WTC11 (cell line): Measurements from ENCODE around the gene MAP6. TPM values are rescaled to one million over a fixed set of nuclear protein-coding genes. Genes with fewer than 3 reads are reported as not detected.

ENCODE experiments used
- ARID4B ChIP-seq: sonication (generic); formaldehyde crosslinking; IDR thresholded peaks from 2 replicates; pipeline ENCODE4 v1.8.0; 2023; ENCODE audit warnings: missing genetic modification reagents, mild to moderate bottlenecking, borderline replicate concordance
- CBFB ChIP-seq: sonication (generic); formaldehyde crosslinking; IDR thresholded peaks from 2 replicates; pipeline ENCODE4 v1.8.1; 2022; ENCODE audit warnings: mild to moderate bottlenecking, low read depth, missing genetic modification reagents
- CREM ChIP-seq: sonication (generic); formaldehyde crosslinking; IDR thresholded peaks from 2 replicates; pipeline ENCODE4 v1.8.1; 2022; ENCODE audit warnings: mild to moderate bottlenecking, missing genetic modification reagents, moderate library complexity
- ERG ChIP-seq: fragments of 250-450 bp; sonication (Bioruptor Pico); IDR thresholded peaks from 2 replicates; pipeline ENCODE4 v1.8.0; 2021; ENCODE audit warnings: mild to moderate bottlenecking
- FOXP1 ChIP-seq: sonication (generic); formaldehyde crosslinking; IDR thresholded peaks from 2 replicates; pipeline ENCODE4 v1.8.0; 2022; ENCODE audit warnings: missing genetic modification reagents, mild to moderate bottlenecking, moderate library complexity, borderline replicate concordance
- FOXP4 ChIP-seq: sonication (generic); formaldehyde crosslinking; IDR thresholded peaks from 2 replicates; pipeline ENCODE4 v1.8.0; 2022; ENCODE audit warnings: mild to moderate bottlenecking, missing genetic modification reagents
- HMGXB4 ChIP-seq: sonication (generic); formaldehyde crosslinking; IDR thresholded peaks from 2 replicates; pipeline ENCODE4 v1.8.1; 2023; ENCODE audit warnings: mild to moderate bottlenecking, moderate library complexity, missing genetic modification reagents
- KAT7 ChIP-seq: sonication (generic); formaldehyde crosslinking; IDR thresholded peaks from 2 replicates; pipeline ENCODE4 v1.8.1; 2023; ENCODE audit warnings: missing genetic modification reagents, mild to moderate bottlenecking, borderline replicate concordance
- MYBL2 ChIP-seq: sonication (generic); formaldehyde crosslinking; IDR thresholded peaks from 2 replicates; pipeline ENCODE4 v1.8.1; 2023; ENCODE audit warnings: mild to moderate bottlenecking, moderate library complexity, missing genetic modification reagents
- NFE2L1 ChIP-seq: sonication (generic); formaldehyde crosslinking; IDR thresholded peaks from 2 replicates; pipeline ENCODE4 v1.8.1; 2023; ENCODE audit warnings: missing genetic modification reagents
- NR1H2 ChIP-seq: sonication (generic); formaldehyde crosslinking; IDR thresholded peaks from 2 replicates; pipeline ENCODE4 v1.9.0; 2021; ENCODE audit warnings: mild to moderate bottlenecking, moderate library complexity, missing genetic modification reagents
- PRDM15 ChIP-seq: sonication (generic); formaldehyde crosslinking; IDR thresholded peaks from 2 replicates; pipeline ENCODE4 v1.8.0; 2022; ENCODE audit warnings: missing genetic modification reagents
- PRRX2 ChIP-seq: fragments of 250-450 bp; sonication (Bioruptor Pico); IDR thresholded peaks from 2 replicates; pipeline ENCODE4 v1.8.0; 2021; ENCODE audit warnings: mild to moderate bottlenecking
- SMAD4 ChIP-seq: sonication (generic); formaldehyde crosslinking; IDR thresholded peaks from 2 replicates; pipeline ENCODE4 v1.8.0; 2022; ENCODE audit warnings: mild to moderate bottlenecking, missing genetic modification reagents
- SP1 ChIP-seq: sonication (generic); formaldehyde crosslinking; conservative IDR thresholded peaks from 2 replicates; pipeline ENCODE4 v1.8.1; 2022; ENCODE audit warnings: missing genetic modification reagents
- USF2 ChIP-seq: sonication (generic); formaldehyde crosslinking; IDR thresholded peaks from 2 replicates; pipeline ENCODE4 v1.8.1; 2023; ENCODE audit warnings: mild to moderate bottlenecking, missing genetic modification reagents, moderate library complexity
- ZBTB43 ChIP-seq: sonication (generic); formaldehyde crosslinking; IDR thresholded peaks from 2 replicates; pipeline ENCODE4 v1.8.1; 2023; ENCODE audit warnings: mild to moderate bottlenecking, missing genetic modification reagents
- ZNF138 ChIP-seq: sonication (generic); formaldehyde crosslinking; conservative IDR thresholded peaks from 2 replicates; pipeline ENCODE4 v1.8.1; 2022; ENCODE audit warnings: mild to moderate bottlenecking, moderate library complexity, missing genetic modification reagents
- ZNF263 ChIP-seq: sonication (generic); formaldehyde crosslinking; IDR thresholded peaks from 2 replicates; pipeline ENCODE4 v1.8.1; 2022; ENCODE audit warnings: low read depth, mild to moderate bottlenecking, moderate library complexity, missing genetic modification reagents
- ZNF317 ChIP-seq: sonication (generic); formaldehyde crosslinking; IDR thresholded peaks from 2 replicates; pipeline ENCODE4 v1.8.1; 2023; ENCODE audit warnings: low read depth, mild to moderate bottlenecking, moderate library complexity, missing genetic modification reagents, borderline replicate concordance
- ZNF396 ChIP-seq: fragments of 250-450 bp; sonication (Bioruptor Pico); IDR thresholded peaks from 2 replicates; pipeline ENCODE4 v1.8.0; 2021; ENCODE audit warnings: mild to moderate bottlenecking, moderate library complexity, borderline replicate concordance
- total RNA-seq: library from RNA; stranded (reverse); gene quantifications from 3 replicates; pipeline ENCODE4 v1.2.3, GENCODE V29; 2021

MAP6 gene
- total RNA-seq, 1 experiment from 2014 or later = 0.90 TPM

GRCh38 chr11:75582895-75583717 lies 85.7 kb downstream of the MAP6 start (continued):
- TF ChIP-seq ARID4B = peak; percentile 69; the same call in 1 of the 2 replicates
- no peak for TF ChIP-seq KAT7 (CRISPR knock-in tag)
- no peak for TF ChIP-seq ZNF263 (CRISPR knock-in tag)
- TF ChIP-seq PRRX2 (CRISPR knock-in tag) = 0 out of 2 replicates have a peak, but pooled peaks have one; percentile 59
- no peak for TF ChIP-seq NR1H2 (CRISPR knock-in tag)
- TF ChIP-seq NFE2L1 (CRISPR knock-in tag) = 0 out of 2 replicates have a peak, but pooled peaks have one; percentile 55
- TF ChIP-seq CBFB (CRISPR knock-in tag) = no peak
- peak; percentile 66; the same call in 1 of the 2 replicates for TF ChIP-seq ERG (CRISPR knock-in tag)
- no peak for TF ChIP-seq MYBL2 (CRISPR knock-in tag)
- TF ChIP-seq ZNF138 (CRISPR knock-in tag) = no peak
- TF ChIP-seq ZNF396 (CRISPR knock-in tag) = no peak
- TF ChIP-seq SP1 (CRISPR knock-in tag) = no peak
- no peak for TF ChIP-seq SMAD4 (CRISPR knock-in tag)
- TF ChIP-seq ZBTB43 (CRISPR knock-in tag) = peak; percentile 67; the same call in 1 of the 2 replicates
- peak; percentile 69 for TF ChIP-seq PRDM15 (CRISPR knock-in tag)
- no peak for TF ChIP-seq FOXP1 (CRISPR knock-in tag)
- no peak for TF ChIP-seq FOXP4 (CRISPR knock-in tag)
- TF ChIP-seq HMGXB4 = peak; percentile 97
- 0 out of 2 replicates have a peak, but pooled peaks have one; percentile 9 for TF ChIP-seq ZNF317 (CRISPR knock-in tag)
- 0 out of 2 replicates have a peak, but pooled peaks have one; percentile 37 for TF ChIP-seq CREM (CRISPR knock-in tag)
- 0 out of 2 replicates have a peak, but pooled peaks have one; percentile 16 for TF ChIP-seq USF2 (CRISPR knock-in tag)
